Measurements from ENCODE around the gene GMDS. TPM values are rescaled to one million over a fixed set of nuclear protein-coding genes. Genes with fewer than 3 reads are reported as not detected.

GMDS gene
- total RNA-seq, 4 donors from 2014 or later, result 9.5 to 32.8 (median 22.4) TPM

GRCh38 chr6:1664329-1664728 lies 581.1 kb downstream of the GMDS start:
- no peak overlapping the region for H3K27ac ChIP-seq
- H3K9me3 ChIP-seq, result no peaks in the 10 kb centered on the region
- no peaks in the 10 kb centered on the region for H3K27me3 ChIP-seq
- DNase-seq, result no peak
- H3K4me3 ChIP-seq (replicated peaks in 1 of 3), result no peak overlapping the region
- intact Hi-C loops (cut with DNase I), result no loop called here
- peaks cover 0 to 20% of the 10 kb centered on the region in 2 donors for H3K4me1 ChIP-seq
- H3K36me3 ChIP-seq, result no peaks in the 10 kb centered on the region
- WGBS, 2 donors, result 63 to 76% methylated on average over 5 to 6 of the region's 6 CpGs
- TF ChIP-seq POLR2A (IDR thresholded peaks at IDR 0.05), result no peak
- TF ChIP-seq CTCF (IDR thresholded peaks at IDR 0.05), result no peak

GRCh38 chr6:1663511-1663910 lies 581.9 kb downstream of the GMDS start:
- TF ChIP-seq CTCF (IDR thresholded peaks at IDR 0.05) (no peak), POLR2A (IDR thresholded peaks at IDR 0.05) (no peak)
- no peak overlapping the region for H3K27ac ChIP-seq
- DNase-seq, result no peak
- peaks cover 0 to 13% of the 10 kb centered on the region in 2 donors for H3K4me1 ChIP-seq
- WGBS, 2 donors, result 97% methylated on average over 5 of the region's 5 CpGs
- no peaks in the 10 kb centered on the region for H3K36me3 ChIP-seq
- no peaks in the 10 kb centered on the region for H3K9me3 ChIP-seq
- H3K4me3 ChIP-seq (replicated peaks in 1 of 3), result no peak overlapping the region
- H3K27me3 ChIP-seq, result no peaks in the 10 kb centered on the region
- intact Hi-C loops (cut with DNase I), result no loop called here

DNA sequence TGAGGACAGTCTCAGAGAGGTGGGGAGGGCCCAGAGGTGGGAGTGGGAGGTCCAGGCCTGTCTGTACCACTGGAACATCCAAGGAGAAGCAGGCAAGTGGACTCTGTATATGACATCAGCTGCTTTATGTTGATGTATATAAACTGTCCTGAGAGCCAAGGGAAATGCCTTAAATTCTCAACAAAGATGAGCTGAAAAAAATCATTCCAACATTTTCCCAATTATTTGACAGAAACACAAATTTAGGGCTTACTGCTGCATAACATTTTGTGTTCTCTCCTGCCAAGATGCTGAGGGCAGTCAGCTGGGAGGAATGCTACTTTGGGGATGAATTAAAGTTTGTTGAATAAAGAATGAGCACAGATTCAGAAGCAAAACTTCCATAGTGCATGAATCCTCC lies 582.9 kb downstream of the GMDS start:
- Histone ChIP-seq H3K27me3 (no peaks in the 10 kb centered on the region), H3K4me3 (replicated peaks in 1 of 3) (no peak overlapping the region), H3K9me3 (no peaks in the 10 kb centered on the region), H3K36me3 (no peaks in the 10 kb centered on the region), H3K4me1 (peaks cover 0 to 5% of the 10 kb centered on the region in 2 donors), H3K27ac (no peak overlapping the region)
- intact Hi-C loops (cut with DNase I), result no loop called here
- no peak for TF ChIP-seq POLR2A (IDR thresholded peaks at IDR 0.05)
- no peak for TF ChIP-seq CTCF (IDR thresholded peaks at IDR 0.05)
- DNase-seq, result no peak

DNA sequence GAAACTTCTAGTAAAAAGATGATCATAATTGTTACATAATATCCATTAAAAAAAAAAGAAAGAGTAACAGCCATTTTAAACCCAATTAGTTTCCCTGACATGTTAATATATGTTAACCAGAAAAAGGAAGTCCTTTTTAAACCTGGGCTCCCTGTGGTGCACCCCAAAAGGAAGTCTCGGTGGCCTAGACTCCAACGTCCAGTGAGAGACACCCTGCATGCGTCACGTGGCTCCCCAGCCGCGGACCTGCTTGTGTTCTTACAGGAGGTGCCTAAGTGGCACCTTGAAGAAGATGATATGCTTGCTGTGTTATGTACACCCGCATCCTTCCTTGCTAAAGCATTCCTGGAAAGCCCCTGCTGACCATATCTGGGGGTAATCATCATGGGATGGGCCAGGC lies 585.6 kb downstream of the GMDS start:
- DNase-seq, result no peak
- WGBS, 2 donors, result 82 to 88% methylated on average over 7 of the region's 7 CpGs
- peaks cover 0 to 7% of the 10 kb centered on the region in 2 donors for H3K4me1 ChIP-seq
- intact Hi-C loops (cut with DNase I), result no loop called here
- TF ChIP-seq CTCF (IDR thresholded peaks at IDR 0.05) (no peak), POLR2A (IDR thresholded peaks at IDR 0.05) (no peak)
- no peaks in the 10 kb centered on the region for H3K27me3 ChIP-seq
- no peaks in the 10 kb centered on the region for H3K36me3 ChIP-seq
- H3K4me3 ChIP-seq (replicated peaks in 1 of 3), result no peak overlapping the region
- H3K9me3 ChIP-seq, result no peaks in the 10 kb centered on the region
- no peak overlapping the region for H3K27ac ChIP-seq

- TF ChIP-seq POLR2A (IDR thresholded peaks at IDR 0.05) (no peak), CTCF (IDR thresholded peaks at IDR 0.05) (no peak)
- intact Hi-C loops (cut with DNase I), result no loop called here
- 95 to 96% methylated on average over 15 of the region's 15 CpGs for WGBS, 2 donors
- Histone ChIP-seq H3K36me3 (no peaks in the 10 kb centered on the region), H3K4me3 (replicated peaks in 1 of 3) (no peak overlapping the region), H3K9me3 (no peaks in the 10 kb centered on the region), H3K27me3 (no peaks in the 10 kb centered on the region), H3K4me1 (peaks cover 0 to 7% of the 10 kb centered on the region in 2 donors), H3K27ac (no peak overlapping the region)
- no peak for DNase-seq
Measured at GRCh38 chr6:1658212-1659005, 587.0 kb downstream of the GMDS start.
